ENCODE measurements around the gene VASN.

DNA sequence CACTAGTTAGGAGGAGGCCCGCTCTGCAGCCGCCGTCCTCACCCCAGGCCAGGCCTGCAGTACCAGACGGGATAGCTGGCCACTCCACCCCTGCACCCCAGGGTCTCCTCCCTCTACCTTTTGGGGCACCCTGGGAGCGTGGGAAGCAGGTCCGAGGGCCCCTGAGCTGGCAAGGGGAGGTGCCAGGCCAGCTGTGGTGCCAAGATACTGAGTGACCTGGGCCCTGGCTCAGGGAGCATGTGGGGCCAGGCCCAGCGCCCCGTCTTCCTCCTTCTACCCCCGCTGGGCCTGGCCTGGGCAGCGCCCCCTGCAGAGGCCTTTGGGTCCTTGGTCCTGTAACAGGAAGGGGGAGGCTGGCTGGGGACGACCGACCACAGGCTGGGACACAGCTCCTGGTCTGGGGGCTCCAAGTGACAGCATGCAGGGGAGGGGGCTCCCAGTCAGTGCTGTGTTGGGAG is 33.5 kb upstream of the VASN start:
- TF ChIP-seq CTCF (IDR thresholded peaks at IDR 0.05) (no peak), POLR2A (IDR thresholded peaks at IDR 0.05) (no peak)
